Measurements from ENCODE around the gene GLIPR1L1.
"Not testable (repeated sequence)": the region's sequence is repeated elsewhere in the genome, so short reads cannot be mapped to it uniquely, and the experiment has no call there.

GLIPR1L1 gene, protein sequence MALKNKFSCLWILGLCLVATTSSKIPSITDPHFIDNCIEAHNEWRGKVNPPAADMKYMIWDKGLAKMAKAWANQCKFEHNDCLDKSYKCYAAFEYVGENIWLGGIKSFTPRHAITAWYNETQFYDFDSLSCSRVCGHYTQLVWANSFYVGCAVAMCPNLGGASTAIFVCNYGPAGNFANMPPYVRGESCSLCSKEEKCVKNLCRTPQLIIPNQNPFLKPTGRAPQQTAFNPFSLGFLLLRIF

DNA sequence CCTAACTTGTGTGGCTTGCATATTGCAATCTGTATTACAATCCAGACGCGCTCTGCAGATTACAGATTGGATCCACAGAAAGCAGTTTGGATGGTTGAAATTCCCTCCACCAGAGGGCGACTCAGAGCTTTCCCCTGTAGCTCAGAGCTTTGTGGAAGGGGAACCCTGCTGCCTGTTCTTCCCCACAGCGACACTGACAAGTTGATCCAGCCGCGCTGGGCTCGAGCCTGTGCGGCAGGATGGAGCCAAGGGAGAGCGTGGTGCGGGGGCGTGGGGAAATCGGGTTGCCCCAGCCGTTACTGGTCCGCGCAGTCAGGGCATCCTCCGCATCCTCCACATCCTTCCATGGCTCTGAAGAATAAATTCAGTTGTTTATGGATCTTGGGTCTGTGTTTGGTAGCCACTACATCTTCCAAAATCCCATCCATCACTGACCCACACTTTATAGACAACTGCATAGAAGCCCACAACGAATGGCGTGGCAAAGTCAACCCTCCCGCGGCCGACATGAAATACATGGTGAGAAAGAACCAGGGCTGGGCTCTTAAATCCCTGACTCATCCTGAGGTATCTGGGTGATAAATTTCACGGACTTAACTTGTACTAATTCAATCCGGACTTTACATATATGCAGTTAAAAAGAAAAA lies at the start of gene GLIPR1L1:
Gene GLIPR1L1 (plus strand): TSS at position 287 of the 647 bp plus-strand sequence. CDS start 59 bp downstream, at position 346.
- DNase-seq, result no peak

GRCh38 chr12:75288860-75289259 lies 45.6 kb upstream of the GLIPR1L1 start:
- no peak for DNase-seq

DNA sequence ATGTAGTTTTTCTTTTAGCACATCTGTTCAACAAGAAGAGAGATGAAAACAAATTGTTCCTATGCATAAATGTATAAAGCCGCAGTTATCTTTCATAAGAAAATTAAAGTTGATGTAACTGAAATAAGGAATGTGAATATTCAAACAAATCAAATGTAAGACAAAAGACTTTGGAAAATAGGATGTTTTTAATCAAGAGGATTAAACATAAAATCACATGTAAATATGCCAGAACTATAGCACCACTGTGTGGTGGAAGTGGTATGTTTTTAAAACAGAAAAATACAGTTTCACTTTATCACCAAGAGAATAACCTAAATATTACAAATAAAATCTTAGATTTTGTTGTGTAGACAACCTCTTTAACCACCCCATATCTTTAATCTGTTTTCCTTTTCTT lies 44.7 kb upstream of the GLIPR1L1 start:
- no peak for DNase-seq

GRCh38 chr12:75291014-75291413 lies 43.5 kb upstream of the GLIPR1L1 start:
- no peak for DNase-seq

- no peak for DNase-seq
Measured at GRCh38 chr12:75294336-75294735, 40.1 kb upstream of the GLIPR1L1 start.

DNA sequence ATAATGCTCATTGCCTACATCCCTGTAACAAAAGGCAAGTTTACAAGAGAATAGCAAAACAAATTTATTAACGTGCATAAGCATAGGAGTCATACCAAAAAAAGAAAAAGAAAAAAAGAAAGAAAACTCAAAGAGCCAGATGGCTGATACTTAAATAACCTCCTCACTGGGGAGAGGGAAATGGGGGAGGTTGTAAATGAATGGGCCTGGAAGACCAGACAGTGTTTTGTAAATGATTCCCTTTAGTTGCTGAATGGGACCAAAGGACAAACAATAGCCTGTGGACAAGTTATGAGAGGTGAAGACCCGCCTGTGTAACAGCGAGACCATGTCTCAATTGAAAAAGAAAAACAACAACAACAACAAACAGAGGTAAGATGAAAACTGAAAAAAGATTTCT lies 39.7 kb upstream of the GLIPR1L1 start:
- no peak for DNase-seq

DNA sequence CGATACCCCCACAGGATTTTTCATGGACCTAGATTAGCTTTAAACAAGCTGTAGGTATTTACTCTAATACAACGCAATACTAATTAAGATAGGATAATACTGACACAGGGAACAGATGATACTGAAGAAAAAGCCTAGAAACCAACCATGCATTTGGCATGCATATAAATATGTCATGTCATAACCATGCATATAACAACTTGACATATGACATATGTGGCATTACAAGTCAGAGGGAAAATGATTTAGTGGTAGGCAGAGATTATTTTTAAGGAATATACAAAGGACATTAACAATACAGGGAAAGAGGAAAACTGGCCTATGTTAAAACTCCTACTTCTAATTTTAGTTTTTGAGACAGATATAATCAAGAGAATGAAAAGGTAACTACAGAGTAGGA lies 32.2 kb upstream of the GLIPR1L1 start:
- no peak for DNase-seq

DNA sequence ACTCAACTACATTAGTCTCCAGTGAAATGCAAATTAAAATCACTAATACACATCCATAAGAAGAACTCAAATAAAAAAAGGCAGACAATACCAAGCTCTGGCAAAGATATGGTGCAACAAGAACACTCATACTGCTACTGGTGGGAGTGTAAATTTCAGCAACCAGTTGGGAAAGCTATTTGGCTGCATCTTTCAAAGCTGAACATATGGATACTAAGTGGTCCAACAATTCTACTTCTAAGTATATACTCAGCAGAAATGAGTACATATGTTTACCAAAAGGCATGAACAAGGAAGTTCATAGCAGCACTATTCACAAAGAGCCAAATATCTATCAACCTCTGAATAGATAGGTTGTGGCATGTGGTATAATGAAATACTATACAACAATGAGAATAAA lies 31.7 kb upstream of the GLIPR1L1 start:
- no peak for DNase-seq

DNA sequence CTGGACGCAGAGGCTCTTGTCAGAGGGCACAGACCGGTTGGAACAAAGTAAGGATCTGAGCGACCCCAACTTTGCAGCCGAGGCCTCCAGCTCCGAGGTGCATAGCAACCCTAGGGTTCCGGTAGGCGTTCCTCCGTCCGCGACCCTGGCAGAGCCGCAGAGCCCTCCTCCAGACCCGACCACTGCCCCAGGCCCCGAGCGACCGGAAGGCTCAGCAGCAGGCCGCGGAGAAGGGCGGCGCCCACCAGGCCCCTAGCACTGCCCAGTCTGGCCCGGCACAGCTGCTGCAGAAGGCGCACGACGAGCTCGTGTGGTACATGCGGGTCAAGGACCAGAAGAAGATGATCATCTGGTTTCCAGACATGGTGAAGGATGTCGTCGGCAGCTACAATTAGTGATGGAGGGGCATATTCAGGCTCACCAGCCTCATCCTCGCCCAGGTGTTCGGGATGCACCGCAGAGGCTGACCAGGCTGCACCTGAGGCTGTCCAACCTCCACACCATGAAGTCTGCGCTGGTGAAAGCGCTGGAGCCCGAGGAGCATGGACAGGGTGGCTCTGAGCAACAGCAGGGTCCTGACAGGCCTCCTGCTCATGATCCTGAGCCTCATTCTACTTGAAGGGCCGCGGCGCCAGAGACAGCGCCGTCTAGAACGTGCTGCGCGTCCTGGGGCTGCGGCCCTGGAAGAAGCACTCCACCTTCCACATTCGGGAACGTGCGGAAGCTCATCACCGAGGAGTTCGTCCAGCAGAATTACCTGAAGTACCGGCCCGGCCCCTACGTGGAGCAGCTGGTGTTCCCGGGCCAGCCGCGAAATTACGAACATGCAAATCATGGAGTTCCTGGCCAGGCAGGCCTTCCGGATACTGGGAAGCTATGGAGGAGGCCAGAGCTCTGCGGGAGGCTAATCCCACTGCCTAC lies 28.8 kb upstream of the GLIPR1L1 start:
- DNase-seq, result no peak

GRCh38 chr12:75308279-75308678 lies 26.2 kb upstream of the GLIPR1L1 start:
- no peak for DNase-seq

GRCh38 chr12:75311369-75311768 lies 23.1 kb upstream of the GLIPR1L1 start:
- DNase-seq, result no peak

- no peak for DNase-seq
Measured at GRCh38 chr12:75315518-75315917, 19.0 kb upstream of the GLIPR1L1 start.

DNA sequence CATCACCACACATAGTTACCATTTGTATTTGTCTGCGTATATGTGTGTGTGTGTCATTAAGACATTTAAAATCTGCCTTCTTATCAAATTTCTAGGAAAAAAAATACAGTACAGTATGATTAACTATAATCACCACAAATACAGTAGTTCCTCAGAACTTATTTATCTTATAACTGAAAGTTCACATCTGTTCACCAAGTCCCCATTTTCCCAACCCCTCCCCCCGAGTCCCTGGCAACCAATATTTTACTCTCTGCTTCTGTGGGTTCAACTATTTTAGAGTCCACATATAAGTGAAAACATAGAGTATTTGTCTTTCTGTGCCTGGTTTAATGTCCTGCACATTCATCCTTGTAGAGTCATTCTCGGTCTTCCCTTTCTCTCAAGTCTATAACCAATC lies 16.7 kb upstream of the GLIPR1L1 start:
- no peak for DNase-seq

DNA sequence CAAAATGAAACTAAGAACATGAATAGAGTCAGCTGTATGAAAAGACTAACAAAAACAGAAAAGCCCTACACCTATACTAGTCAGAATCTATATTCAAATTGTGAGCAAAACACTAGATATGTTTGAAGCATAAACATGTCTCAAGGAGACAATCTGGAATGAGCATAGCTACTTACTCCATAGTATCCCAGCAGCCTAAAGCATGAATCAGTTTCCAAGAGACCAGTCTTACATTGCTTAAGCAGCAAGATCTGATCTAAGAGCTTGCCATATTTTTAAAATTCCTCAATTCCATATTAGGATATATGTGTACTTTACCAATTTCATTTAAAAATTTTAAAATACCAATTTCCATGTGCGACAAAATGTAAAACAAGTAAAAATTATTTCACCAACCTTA lies 12.0 kb upstream of the GLIPR1L1 start:
- DNase-seq, result no peak

GRCh38 chr12:75323663-75324062 lies 10.8 kb upstream of the GLIPR1L1 start:
- no peak for DNase-seq

DNA sequence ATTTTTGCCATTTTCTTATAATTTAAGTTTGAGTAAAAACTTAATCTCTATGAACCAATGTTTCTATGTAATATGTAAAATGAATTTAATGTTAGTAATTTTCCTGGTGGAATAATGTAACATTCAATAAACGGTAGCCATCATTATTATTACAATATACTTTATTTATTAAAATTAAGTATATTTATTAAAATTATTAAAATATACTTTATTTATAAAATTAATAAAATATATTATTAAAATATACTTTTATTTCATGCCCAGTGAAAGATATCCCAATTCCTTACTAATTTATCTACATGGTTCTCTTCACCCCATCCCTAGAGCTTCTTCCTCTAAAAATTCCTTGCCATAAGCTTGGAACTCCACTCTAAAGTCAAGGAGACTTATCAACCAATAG lies 6.8 kb upstream of the GLIPR1L1 start:
- no peak for DNase-seq

DNA sequence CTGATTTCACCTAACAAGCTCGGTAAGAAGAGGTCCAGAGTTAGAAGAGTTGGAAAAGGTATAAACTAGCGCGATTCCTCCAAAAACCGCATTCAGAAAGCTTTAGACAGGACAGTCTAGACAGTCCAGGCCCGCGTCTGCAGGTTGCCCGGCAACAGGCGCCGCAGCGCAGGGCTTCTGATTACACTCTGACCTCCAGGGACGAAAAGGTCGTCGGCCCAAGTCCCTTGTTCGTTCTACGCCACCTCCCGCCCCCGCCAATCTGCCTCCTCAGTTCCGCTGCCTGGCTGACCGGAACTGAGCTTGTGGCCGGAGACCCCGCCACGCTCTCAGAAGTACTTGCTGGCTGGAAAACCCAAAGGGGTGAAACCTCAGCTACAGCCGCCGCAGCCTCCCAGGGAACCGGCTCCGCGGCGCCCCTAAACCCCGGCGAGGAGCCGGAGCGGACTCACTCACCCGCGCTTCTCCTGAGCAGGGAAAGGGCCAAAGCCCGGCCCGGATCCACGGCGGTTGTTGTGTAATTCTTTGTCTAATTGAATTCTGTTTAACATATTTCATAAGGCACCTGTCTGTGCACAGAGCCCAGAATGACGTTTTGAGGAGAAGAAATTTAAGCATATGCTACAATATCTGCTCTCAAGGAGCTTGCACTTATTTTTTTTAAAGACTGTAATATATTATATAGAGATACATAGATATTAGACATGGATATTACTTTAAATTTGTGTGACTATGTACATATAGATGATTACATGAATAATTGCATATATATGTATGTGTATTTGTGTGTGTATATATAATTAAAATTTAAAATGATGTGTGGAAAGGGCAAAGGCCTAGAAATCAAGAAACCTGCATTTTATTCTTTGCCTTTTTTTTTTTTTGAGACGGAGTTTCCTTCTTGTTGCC lies 4.3 kb upstream of the GLIPR1L1 start, which contains the start of gene CAPS2:
Gene CAPS2 (minus strand): TSS at position 407 of the 909 bp plus-strand sequence. CDS start 3,826 bp downstream, outside the sequence.
- peak; percentile 37 for DNase-seq

- DNase-seq, result no peak
Measured at GRCh38 chr12:75337905-75338304, 3.4 kb downstream of the GLIPR1L1 start.

DNA sequence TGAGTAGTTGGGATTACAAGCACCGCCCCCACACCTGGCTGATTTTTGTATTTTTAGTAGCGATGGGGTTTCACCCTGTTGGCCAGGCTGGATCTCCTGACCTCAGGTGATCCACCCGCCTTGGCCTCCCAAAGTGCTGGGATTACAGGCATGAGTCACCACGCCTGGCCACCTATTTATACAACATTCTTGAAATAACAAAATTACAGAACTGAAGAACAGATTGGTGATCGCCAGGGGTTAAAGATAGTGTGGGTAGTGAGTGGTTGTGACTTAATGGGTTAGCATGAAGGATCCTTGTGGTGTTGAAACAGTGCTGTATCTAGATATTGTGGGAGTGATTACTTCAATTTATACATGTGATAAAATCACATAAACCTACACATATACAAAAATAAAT lies 7.4 kb downstream of the GLIPR1L1 start:
- no peak for DNase-seq

DNA sequence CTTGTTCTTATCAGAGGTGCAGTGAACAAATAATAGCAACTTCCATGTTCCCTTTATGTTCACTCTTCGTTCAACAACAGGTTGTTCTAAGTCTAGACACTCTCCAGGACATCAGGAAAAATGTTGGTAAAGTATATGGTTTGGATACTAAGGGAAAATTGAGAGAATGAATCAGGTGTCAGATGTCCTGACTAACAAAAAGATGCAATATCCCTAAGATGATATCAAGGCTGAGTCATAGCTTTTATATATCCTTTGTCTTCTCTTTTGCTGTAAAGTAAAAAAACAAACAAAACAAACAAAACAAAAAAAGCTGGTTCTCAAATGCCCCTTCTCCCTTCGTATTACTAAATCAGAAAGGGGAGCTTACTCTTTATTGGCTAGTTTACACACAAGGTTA lies 11.1 kb downstream of the GLIPR1L1 start:
- no peak for DNase-seq

GRCh38 chr12:75346215-75346614 lies 11.7 kb downstream of the GLIPR1L1 start:
- not testable (repeated sequence) for DNase-seq

- DNase-seq, result no peak
Measured at GRCh38 chr12:75349946-75350345, 15.5 kb downstream of the GLIPR1L1 start.

- DNase-seq, result no peak
Measured at GRCh38 chr12:75350413-75350812, 15.9 kb downstream of the GLIPR1L1 start.

Measured in NCI-H2081 treated with DMSO at 0.1 percent for 48 hours (cell line).